ENCODE results near the gene GRIFIN.

GRIFIN gene

GRCh38 chr7:2517026-2517425 lies 40.8 kb upstream of the GRIFIN start:
- Histone ChIP-seq H3K27me3 (ENCODE audit: insufficient read depth, low read length, poor library complexity, severe bottlenecking) (no peaks in the 10 kb centered on the region), H2AFZ (ENCODE audit: low read length) (no peak overlapping the region), H3K4me2 (ENCODE audit: low read depth, low read length, poor library complexity, severe bottlenecking) (no peak overlapping the region), H3K9me3 (ENCODE audit: insufficient read depth, low read depth, low read length) (no peaks in the 10 kb centered on the region), H3K36me3 (ENCODE audit: insufficient read depth, low read length) (no peaks in the 10 kb centered on the region), H3K9me2 (replicated peaks; ENCODE audit: low read depth, low read length) (no peaks in the 10 kb centered on the region), H4K20me1 (ENCODE audit: insufficient read depth, low read length, poor library complexity, severe bottlenecking) (no peaks in the 10 kb centered on the region), H3K4me1 (ENCODE audit: insufficient read depth, low read length, poor library complexity, severe bottlenecking) (peaks cover 25% of the 10 kb centered on the region), H3F3A (ENCODE audit: low read depth) (no peaks in the 10 kb centered on the region), H3K79me2 (ENCODE audit: insufficient read depth, low read length) (no peaks in the 10 kb centered on the region), H3K4me3 (ENCODE audit: low read length, poor library complexity, severe bottlenecking) (no peak overlapping the region), H3K9ac (ENCODE audit: low read depth, low read length, poor library complexity, severe bottlenecking) (no peak overlapping the region)
- TF ChIP-seq CTCF (conservative IDR thresholded peaks at IDR 0.05; ENCODE audit: low read length): no peak
- no peak for TF ChIP-seq EZH2phosphoT487 (IDR thresholded peaks at IDR 0.05; ENCODE audit: borderline replicate concordance)

GRCh38 chr7:2516194-2516555 lies 40.0 kb upstream of the GRIFIN start:
- no peak overlapping the region for H3K9ac ChIP-seq (ENCODE audit: low read depth, low read length, poor library complexity, severe bottlenecking)
- no peaks in the 10 kb centered on the region for H4K20me1 ChIP-seq (ENCODE audit: insufficient read depth, low read length, poor library complexity, severe bottlenecking)
- no peaks in the 10 kb centered on the region for H3K79me2 ChIP-seq (ENCODE audit: insufficient read depth, low read length)
- no peak overlapping the region for H3K4me2 ChIP-seq (ENCODE audit: low read depth, low read length, poor library complexity, severe bottlenecking)
- no peaks in the 10 kb centered on the region for H3K9me3 ChIP-seq (ENCODE audit: insufficient read depth, low read depth, low read length)
- H2AFZ ChIP-seq (ENCODE audit: low read length): no peak overlapping the region
- peaks cover 16% of the 10 kb centered on the region for H3K4me1 ChIP-seq (ENCODE audit: insufficient read depth, low read length, poor library complexity, severe bottlenecking)
- H3K36me3 ChIP-seq (ENCODE audit: insufficient read depth, low read length): no peaks in the 10 kb centered on the region
- H3K4me3 ChIP-seq (ENCODE audit: low read length, poor library complexity, severe bottlenecking): no peak overlapping the region
- H3K9me2 ChIP-seq (replicated peaks; ENCODE audit: low read depth, low read length): no peaks in the 10 kb centered on the region
- no peaks in the 10 kb centered on the region for H3F3A ChIP-seq (ENCODE audit: low read depth)
- TF ChIP-seq CTCF (conservative IDR thresholded peaks at IDR 0.05; ENCODE audit: low read length) (no peak), EZH2phosphoT487 (IDR thresholded peaks at IDR 0.05; ENCODE audit: borderline replicate concordance) (no peak)
- no peaks in the 10 kb centered on the region for H3K27me3 ChIP-seq (ENCODE audit: insufficient read depth, low read length, poor library complexity, severe bottlenecking)

- H4K20me1 ChIP-seq (ENCODE audit: insufficient read depth, low read length, poor library complexity, severe bottlenecking): no peaks in the 10 kb centered on the region
- no peaks in the 10 kb centered on the region for H3K27me3 ChIP-seq (ENCODE audit: insufficient read depth, low read length, poor library complexity, severe bottlenecking)
- peaks cover 12% of the 10 kb centered on the region for H3K4me1 ChIP-seq (ENCODE audit: insufficient read depth, low read length, poor library complexity, severe bottlenecking)
- no peak for TF ChIP-seq EZH2phosphoT487 (IDR thresholded peaks at IDR 0.05; ENCODE audit: borderline replicate concordance)
- no peak for TF ChIP-seq CTCF (conservative IDR thresholded peaks at IDR 0.05; ENCODE audit: low read length)
- H3F3A ChIP-seq (ENCODE audit: low read depth): no peaks in the 10 kb centered on the region
- no peaks in the 10 kb centered on the region for H3K9me2 ChIP-seq (replicated peaks; ENCODE audit: low read depth, low read length)
- H3K36me3 ChIP-seq (ENCODE audit: insufficient read depth, low read length): no peaks in the 10 kb centered on the region
- no peak overlapping the region for H3K4me3 ChIP-seq (ENCODE audit: low read length, poor library complexity, severe bottlenecking)
- H3K4me2 ChIP-seq (ENCODE audit: low read depth, low read length, poor library complexity, severe bottlenecking): no peak overlapping the region
- no peaks in the 10 kb centered on the region for H3K9me3 ChIP-seq (ENCODE audit: insufficient read depth, low read depth, low read length)
- no peaks in the 10 kb centered on the region for H3K79me2 ChIP-seq (ENCODE audit: insufficient read depth, low read length)
- no peak overlapping the region for H3K9ac ChIP-seq (ENCODE audit: low read depth, low read length, poor library complexity, severe bottlenecking)
- no peak overlapping the region for H2AFZ ChIP-seq (ENCODE audit: low read length)
Observed at GRCh38 chr7:2515424-2516193, 39.4 kb upstream of the GRIFIN start.
